ENCODE data around the gene SCAMP4.

Gene SCAMP4

GRCh38 chr19:1957562-1958248, 52.5 kb downstream of the SCAMP4 start:
- DNase-seq (ENCODE audit: low read depth), result no peak

- no peak for DNase-seq (ENCODE audit: low read depth)
Measured at GRCh38 chr19:1959928-1960589, 54.9 kb downstream of the SCAMP4 start.

- no peak for DNase-seq (ENCODE audit: low read depth)
Measured at GRCh38 chr19:1961000-1961883, 56.0 kb downstream of the SCAMP4 start.

GRCh38 chr19:1962674-1963073, 57.5 kb downstream of the SCAMP4 start:
- no peak for DNase-seq (ENCODE audit: low read depth)

- DNase-seq (ENCODE audit: low read depth), result no peak
Measured at GRCh38 chr19:1967087-1967608, 61.9 kb downstream of the SCAMP4 start.

GRCh38 chr19:1968279-1969175, 63.3 kb downstream of the SCAMP4 start:
- DNase-seq (ENCODE audit: low read depth), result no peak

- no peak for DNase-seq (ENCODE audit: low read depth)
Measured at GRCh38 chr19:1969176-1970002, 64.2 kb downstream of the SCAMP4 start.

- DNase-seq (ENCODE audit: low read depth), result no peak
Measured at GRCh38 chr19:1970003-1970805, 65.0 kb downstream of the SCAMP4 start.

- no peak for DNase-seq (ENCODE audit: low read depth)
Measured at GRCh38 chr19:1970806-1971502, 65.8 kb downstream of the SCAMP4 start.

GRCh38 chr19:1974381-1975161, 69.4 kb downstream of the SCAMP4 start:
- DNase-seq (ENCODE audit: low read depth), result no peak

GRCh38 chr19:1975162-1975480, 69.9 kb downstream of the SCAMP4 start:
- no peak for DNase-seq (ENCODE audit: low read depth)
